HG03280 (cell line): ENCODE measurements around the gene GABRG3.

ENCODE experiments used
- ATAC-seq: cut with Tn5 transposase; IDR thresholded peaks from one replicate; pipeline ENCODE4 v1.9.1; 2021; ENCODE audit warnings: mild to moderate bottlenecking, moderate library complexity; ENCODE audit not compliant: unreplicated experiment

GABRG3 gene

DNA sequence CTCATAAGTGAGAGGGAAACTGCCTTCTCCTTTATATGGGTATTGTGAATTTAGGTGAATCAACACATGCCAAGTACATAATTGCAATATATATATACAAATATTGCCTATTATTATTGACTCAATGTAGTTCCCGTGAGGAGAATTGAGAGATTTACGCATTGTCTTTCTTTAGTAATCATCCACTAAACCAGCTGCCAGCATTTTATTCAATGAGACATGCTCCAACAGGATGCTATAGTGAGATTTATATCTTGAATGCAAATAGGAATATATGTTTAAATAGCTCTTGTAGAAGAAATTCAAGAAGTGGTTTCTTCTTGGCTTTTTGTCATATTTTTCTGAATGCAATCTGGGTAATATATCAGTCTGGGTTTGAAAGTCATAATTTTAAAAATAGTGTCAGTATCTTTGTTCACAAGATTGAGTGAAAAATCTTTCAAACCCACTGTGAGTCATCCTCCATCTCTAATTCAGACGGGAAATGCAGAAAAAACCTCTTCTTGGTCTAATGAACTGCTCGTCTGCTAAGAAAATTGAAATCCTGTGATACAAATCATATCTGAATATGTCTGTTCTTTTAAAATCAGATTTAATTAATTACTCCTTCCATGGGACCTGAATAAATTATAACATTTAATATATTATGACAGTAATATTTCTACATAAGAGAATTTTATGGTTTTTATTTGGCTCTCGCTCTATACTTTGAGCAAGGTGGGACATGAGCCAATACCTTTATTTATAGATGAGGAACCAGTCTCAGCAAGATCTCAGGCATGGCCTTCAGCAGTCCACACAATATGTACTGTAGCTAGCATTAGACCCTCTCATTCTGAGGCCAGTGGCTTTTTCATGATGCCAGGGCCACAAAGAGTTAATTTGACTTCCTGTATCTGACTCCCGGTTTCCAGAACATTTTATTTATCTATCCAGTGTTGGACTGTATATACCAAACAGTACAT lies 516.0 kb downstream of the GABRG3 start:
- no peak for ATAC-seq

DNA sequence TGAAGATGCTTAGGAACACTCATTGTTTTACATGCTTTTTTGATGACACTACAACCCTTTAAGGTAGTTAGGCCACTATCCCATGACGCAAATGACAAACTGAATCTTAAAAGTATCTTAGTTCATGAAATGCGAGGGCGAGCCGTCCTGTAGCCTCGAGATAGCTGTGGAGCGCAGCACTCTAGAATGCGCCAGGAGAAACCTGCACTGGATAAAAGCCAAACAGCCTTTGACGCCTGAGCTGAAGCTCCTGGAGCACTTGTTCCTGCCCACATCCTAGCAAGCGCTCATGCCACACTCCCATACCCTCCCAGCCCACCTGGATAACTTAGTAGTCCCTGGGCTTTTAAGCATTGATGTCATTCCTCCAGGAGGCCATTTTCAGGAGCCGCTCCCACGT lies 516.9 kb downstream of the GABRG3 start:
- no peak for ATAC-seq

DNA sequence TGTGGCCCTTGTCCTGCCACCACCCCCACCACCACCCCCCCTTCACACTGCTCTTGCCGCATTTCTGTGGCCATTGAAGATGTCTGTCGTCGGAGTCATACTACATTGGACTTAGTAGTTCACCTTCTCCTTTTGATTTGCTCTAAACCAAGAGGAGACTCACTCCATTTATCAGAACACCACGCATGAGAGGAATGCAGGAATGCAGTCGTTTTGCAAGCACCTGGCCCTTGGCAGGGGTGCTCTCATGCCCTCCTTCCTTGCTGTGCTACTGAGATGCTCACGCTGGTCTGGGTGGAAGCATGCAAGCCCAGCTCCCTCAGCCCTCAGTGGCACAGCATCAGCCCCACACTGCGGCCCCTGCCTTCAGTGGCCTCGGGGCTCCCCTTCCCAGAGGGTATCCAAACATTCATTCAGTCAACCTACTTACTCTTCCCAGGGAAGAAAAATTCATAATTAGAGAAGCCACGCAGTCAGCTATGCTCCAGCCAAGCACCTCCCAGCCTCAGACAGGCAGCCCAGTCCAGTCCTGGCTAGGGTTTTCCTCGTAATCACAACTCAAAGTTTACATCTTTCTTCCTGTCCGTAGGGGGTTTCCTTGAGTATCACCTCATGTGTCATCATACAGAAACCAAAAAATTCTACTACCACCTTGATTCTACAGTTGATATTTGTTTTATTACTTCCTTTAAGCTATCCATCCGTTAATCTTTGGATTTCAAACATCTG lies 520.0 kb downstream of the GABRG3 start:
- no peak for ATAC-seq

DNA sequence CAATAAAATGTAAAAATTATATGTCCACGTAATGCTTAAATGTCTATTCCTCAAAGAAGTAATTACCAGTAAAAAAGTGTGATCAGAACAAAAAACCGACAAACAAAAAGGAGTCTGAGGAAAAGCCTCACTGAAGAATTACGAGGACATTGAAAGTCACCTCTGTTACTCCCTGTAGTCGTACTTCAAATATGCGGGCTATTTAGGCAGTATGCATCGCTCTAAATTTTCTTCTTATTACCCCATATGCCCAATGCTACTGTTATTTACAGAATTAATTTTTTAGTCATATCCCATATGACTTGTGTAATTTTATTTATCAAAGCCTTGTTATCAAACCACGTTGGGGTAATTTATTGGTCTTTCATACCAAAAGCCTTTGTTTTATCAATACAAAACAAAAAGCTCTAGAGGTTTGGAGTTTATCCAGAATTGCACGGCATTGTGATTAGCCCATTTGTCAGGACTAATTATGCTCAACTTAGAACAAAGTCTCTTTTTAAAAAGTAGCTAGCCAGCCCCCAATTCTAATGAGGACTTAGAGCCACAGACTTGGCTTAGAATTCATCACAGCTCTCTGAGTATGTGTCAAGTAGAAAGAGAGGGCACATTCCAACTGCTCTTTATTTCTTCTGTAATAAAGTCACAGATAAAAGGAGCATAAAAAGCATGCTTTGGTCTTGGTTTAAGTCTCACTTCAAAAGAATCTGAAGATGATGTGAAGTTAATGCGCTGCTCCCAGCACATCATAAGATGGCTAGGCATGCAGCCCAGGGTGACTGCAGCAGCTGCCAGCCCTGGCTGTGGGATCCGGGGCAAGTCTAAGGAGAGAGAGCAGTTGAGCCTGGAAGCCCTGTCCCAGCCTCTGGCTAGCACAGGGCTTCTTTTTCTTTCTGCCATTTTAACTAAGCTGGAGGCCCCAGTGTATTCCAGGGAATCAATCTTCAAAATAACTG lies 521.0 kb downstream of the GABRG3 start:
- ATAC-seq = no peak

DNA sequence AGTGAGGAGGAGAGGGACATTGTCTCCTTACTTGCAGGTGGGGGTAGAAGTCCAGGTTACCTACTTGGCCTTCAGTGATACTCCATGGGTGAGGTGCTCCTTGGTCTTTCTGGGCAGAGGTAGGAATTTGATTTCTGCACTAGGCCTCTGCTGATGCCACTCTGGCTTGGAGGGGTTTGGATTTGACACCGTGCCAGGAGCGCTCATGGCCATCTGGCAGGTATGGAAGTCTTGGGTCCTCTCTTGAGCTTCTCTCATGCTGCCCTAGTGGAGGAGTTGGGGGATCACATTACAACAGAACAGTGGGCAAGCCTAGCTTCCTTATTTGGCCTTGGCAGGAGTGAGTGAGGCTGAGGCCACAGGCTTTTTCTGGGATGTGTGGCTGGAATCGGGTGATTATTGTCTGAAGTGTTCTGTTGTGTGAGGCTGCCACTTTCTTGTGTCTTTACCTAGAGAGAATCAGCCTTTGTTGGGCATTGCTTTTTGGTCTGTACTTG lies 525.0 kb downstream of the GABRG3 start:
- no peak for ATAC-seq

DNA sequence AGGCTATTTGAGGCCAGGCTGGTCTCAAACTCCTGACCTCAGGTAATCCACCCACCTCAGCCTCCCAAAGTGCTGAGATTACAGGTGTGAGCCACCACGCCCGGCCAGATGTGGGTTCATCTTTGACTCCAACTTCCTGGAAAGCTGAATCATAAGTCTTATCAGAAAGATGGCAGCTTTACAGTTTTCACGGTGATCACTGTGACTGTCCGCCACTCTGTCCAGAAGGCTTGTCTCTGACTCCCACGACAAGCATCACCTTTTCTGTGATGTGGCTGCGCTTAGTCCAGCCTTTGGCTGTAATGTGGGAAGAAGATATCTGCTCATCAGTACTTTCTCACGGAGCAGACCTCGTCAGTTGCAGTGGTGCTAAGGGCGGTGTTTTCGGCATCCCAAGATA lies 527.7 kb downstream of the GABRG3 start:
- no peak for ATAC-seq

DNA sequence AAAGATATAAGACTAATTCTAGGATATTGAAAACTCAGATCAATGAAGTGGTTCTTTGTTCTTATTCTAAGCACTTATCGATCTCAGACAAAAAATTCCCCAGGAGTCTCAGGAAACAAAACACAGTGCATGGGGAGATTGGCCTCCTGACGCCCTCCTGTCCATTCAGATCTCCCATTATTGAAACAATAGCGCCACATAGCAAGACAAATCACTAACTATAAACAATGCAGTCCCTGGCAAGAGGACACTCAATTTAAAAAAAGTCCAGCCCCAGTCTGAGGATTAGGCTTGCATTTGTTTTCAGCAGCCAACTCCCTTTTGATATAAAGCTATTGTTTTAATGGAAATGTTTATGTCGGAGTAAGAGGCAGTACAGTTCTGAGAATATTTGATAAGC lies 528.2 kb downstream of the GABRG3 start:
- ATAC-seq = no peak

DNA sequence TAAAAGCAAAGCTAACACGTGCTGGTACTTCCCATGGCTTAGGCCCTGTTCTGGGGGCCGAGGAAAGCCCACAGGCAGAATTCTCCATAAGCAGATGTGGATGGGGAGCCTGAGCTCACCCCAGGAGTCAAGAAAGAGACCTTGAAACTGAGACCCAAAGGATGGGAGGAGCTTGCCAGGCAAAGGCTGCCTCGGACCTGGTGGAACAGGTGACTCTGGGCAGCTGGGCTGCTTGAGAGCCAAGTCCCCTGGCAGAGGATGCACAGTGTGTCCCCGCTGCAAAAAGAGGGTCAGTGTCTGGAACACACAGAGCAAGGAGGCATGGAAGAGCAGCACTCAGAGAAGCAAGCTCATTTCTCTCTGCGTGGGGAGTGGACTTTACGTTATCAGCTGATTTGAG lies 528.7 kb downstream of the GABRG3 start:
- no peak for ATAC-seq

DNA sequence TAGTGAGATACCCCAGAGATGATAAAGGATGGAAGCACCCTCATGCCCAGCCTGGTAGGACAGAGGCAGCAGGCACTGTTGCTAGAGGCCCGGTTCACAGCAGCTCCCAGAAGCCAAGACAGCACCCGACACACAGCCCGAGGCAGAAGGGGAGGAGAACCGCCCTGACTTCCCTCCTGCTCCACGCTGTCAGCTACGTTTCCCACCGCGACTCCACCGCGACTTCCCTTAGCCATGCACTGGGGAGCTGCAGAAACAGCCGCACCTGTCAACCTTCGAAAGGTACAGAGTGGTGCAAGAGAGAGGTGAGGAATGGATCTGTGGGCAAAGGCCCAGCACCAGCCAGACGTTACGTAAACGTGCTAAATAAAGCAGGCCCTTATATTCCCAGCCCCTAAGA lies 529.2 kb downstream of the GABRG3 start:
- ATAC-seq = no peak

DNA sequence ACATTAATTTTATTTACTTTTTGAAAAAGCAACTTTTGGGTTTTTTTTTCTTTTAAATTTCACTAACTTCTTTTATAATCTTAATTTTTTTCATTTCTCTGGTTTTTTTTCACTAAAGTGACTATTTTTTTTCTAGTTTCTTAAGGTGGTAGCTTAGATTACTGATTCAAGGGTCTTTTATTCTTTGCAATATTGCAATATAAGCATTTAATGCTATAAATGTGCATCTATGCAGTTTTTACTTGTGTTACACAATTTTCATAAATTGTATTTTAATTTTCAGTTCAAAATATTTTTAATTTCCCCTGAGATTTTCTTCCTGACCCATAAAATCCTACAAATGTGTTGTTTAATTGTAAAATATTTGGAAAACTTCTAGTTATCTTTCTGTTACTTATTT lies 535.8 kb downstream of the GABRG3 start:
- no peak for ATAC-seq

DNA sequence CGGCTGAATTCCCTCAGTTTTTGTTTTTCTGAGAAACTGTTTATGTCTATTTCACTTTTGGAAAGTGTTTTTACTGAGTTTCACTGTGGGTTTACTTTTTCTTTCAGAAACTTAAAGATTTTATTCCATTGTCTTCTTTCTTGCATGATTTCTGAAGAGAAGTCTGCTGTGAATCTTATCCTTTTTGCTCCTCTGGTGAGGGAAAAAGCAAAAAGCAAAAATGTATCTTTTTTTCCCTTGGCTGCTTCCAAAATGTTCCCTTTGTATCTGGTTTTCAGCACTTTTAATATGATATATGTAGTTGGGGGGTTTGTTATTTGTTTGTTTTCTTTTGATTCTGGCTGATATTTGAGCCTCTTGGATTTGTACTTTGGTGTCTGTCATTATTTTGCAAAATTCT lies 538.0 kb downstream of the GABRG3 start:
- ATAC-seq = no peak

DNA sequence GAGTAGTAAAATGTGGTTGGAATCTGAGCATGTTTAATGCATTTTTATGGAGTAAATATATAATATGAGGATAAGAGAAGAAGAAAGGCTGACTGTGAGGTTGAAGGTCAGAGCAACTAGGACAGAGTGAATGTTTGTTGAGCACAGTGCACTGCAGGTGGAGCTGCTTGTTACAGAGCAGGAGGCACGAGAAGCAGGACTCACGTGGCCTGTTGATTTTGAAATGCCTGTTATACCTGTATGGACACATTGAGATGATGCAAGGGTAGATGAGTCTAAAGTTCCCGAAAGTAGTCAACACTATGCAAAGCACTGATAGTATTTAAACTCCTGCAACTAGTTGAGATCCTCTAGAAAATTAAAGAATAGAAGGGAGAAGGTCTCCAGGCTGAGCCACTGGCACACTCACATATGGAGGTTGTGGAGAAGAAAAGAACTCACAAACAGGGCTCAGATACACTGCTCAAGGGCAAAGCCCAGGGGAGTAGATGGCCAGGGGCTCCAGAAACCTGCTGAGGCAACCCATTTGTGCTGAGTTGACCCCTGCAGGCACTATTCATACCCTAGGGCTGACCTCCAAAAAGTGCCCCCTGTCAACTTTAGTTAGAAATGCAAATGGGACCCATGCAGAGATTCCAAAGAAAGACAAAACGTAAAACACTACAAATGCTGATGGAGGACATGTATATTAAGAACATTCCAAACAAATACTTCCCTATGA lies 541.5 kb downstream of the GABRG3 start:
- ATAC-seq = no peak

DNA sequence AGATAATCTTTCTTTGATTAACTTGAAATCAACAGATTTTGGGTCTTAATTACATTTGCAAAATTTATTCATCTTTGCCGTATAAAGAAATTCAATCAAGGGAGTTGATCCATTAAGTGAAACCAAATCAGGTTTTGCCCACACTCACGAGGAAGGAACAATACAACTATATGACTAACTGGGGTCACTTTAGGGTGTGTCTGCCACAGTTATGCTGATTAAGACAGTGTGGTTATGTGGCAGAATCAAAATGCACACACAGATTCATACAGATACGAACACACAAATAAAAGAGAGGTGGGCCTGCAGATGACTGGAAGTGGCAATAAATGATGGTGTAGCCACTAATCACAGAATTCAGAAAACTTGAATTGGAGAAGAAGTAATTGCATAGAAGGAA lies 543.5 kb downstream of the GABRG3 start:
- ATAC-seq = no peak

DNA sequence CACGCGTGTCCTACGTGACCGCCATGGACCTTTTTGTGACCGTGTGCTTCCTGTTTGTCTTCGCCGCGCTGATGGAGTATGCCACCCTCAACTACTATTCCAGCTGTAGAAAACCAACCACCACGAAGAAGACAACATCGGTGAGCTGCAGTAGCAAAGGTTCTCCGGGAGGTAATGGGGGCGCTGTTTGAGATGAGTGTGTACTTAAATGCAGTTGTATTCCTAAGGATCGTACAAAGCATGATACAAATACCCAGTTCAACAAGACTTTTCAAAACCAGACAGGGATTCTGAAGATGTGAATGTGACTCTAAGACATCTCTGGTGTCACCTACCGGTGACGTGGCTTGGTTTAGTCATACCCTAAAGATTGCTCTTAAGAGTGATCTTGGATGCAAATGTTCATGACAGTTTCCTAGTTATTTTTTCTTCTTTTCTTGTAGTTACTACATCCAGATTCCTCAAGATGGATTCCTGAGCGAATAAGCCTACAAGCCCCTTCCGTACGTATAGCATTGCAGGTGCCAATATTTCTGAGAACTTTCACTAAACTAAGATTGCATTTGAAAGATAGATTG lies 556.6 kb downstream of the GABRG3 start:
- ATAC-seq = no peak

DNA sequence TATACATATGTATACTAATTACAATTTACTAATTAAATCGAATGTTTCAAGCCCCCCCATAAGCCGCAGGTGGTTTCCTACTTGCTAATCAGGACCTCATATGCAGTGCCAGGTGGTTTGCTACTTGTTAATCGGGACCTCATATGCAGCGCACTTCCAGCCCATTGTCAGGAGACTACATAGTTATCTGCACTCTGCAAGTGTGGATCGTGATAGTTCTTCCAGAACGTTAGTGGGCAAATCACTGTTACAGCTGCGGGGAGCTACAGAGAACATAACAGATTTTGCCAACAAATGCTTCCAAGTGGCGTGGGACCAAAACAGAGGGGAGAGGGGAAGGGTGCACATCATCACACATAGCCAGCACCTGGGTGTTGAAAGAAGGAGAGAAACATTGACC lies 558.4 kb downstream of the GABRG3 start:
- no peak for ATAC-seq

DNA sequence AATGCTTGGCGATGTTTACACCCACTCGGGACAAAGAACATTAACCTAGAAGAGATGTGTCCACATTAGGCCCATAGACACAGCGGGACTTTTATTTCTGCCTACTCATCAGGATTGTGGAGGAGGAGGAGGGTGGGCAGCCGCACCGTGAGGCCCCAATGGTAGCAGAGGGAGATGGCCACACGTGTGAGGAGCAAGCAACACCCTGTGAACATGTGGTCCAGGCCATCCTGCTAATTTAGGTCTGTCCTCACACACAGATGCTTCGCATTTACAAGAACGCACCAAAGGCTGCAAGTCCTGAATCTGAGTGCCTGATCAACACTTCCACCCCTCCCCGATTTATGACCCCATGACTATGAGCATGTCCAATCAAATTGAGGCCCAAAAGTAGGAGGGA lies 560.0 kb downstream of the GABRG3 start:
- ATAC-seq = no peak

DNA sequence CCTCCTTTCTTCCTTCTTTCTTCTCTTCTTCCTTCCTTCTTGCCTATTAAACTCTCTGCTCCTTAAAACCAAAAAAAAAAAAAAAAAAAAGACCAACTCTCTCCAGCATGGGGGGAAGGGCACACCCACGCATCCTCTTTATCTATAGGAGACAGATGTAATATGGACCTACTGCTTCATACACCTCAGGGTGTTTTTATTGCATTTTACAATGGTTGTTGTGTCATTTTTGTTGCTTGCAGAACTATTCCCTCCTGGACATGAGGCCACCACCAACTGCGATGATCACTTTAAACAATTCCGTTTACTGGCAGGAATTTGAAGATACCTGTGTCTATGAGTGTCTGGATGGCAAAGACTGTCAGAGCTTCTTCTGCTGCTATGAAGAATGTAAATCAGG lies 561.4 kb downstream of the GABRG3 start:
- no peak for ATAC-seq

DNA sequence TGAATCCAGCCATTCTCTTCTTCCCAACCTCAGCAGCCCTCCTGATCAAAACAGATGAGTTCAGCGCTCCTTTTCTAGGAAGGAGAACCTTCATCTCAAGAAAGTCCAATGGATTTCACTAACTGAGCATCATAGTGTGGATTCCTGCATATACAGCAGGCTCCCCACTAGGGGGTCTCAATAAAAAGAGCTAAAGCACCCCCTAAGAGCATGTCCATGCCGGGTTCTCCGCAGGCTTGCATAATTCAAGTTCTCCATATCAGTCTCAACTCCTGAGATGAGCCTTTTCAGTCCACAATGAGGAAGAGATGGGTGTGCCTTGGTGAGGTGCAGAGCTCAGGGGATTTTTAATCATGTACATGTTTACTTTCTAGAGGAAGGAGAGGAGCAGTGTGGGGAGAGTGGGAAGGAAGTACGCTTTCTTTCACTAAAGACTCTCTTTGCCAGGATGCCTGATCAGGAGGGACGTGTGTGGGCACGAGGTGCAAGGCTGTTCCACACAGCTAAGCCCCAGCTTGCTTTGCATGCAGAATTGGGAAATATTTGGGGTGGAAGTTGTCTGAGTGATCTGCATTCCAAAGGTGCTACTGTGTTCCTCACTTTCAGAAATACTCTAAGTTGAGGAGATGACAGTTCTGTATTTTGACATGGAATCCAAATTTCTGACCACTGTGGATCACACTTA lies 564.6 kb downstream of the GABRG3 start:
- ATAC-seq = no peak

DNA sequence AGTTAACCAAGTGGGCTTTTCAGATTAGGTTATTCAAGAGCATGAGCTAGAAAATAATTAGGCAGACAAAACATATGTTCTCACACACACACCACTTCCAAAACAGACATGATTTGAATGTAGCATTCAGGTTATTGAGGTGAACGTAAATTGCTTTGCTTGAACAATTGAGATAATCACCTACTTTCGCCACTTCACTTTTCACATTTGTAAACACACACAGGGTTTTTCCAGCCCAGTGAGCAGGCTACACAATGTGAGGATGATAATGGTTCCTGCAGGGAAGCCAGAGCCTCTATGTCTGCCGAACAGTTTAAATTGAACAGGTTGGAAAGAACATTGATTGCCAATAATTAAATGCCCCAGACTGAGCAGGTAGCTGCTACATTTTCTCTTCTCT lies 567.3 kb downstream of the GABRG3 start:
- ATAC-seq = no peak
